Activated CD8-positive, alpha-beta memory T cell treated with anti-CD3 and anti-CD28 coated beads for 24 hours (primary cell): Measurements from ENCODE around the gene RAP1A.
A peak's percentile ranks its signal among the peaks of the same experiment; 100 is the strongest.

ENCODE experiments used
- DNase-seq: peaks from one replicate; pipeline ENCODE4 v3.0.0-alpha.2; 2020

RAP1A gene

GRCh38 chr1:111720977-111721786 is 101.6 kb downstream of the RAP1A start:
- no peak for DNase-seq

GRCh38 chr1:111723091-111723806 is 103.7 kb downstream of the RAP1A start:
- peak; percentile 52 for DNase-seq

DNA sequence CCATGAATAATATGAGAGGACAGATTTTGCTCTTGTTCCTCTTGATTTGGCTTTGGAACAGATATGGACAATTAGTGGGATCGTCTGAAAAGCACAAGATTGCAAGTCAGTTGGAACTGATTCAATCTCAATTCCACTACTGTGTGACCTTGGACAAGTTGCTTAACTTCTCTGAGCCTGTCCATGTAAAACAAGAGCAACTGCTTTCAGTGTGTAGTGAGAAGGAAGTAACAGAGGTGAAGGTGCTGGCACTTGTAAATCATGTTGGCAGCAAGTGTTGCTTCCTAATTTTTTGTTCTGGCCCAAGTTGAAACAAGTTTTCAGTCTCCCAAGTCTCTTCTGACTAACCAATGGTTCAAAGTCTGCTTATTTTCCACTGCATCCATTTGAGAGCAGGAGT is 104.3 kb downstream of the RAP1A start:
- no peak for DNase-seq

GRCh38 chr1:111725192-111725591 is 105.6 kb downstream of the RAP1A start:
- DNase-seq = peak; percentile 49

GRCh38 chr1:111727056-111727455 is 107.5 kb downstream of the RAP1A start:
- DNase-seq = peak; percentile 52

DNA sequence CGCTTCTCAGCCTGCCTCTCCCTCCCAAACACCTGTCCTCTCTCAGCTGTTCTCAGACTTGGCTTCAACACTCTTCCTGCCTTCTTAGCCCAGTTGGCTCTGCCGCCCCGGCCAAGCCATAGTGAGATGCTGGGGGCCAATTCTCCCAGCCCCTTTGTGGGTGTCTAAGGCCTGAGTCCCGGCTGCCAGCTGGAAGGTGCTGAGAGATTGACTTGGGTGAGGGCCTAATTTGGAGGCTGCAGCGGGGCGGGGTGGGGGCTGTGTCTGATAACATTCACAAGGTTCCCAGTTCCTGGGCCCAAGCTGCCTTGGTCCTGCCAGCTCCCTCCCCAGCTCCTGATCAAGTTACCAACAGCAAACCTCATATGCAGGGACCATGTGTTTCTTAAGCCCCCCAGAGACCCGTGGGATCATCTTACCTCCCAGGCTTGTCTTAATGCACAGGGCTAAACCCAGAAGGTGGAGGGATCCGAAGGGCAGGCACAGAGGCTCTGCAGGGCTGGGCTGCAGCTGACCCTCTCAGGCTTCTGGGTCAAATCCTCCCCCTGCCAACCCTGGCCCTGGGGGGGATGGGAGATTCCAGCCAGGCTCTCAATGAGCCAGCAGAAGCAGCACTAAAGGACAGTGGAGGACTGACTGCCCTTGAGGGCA is 109.8 kb downstream of the RAP1A start:
- DNase-seq = peak; percentile 50

- peak; percentile 26 for DNase-seq
Measured at GRCh38 chr1:111729946-111730681, 110.5 kb downstream of the RAP1A start.

- DNase-seq = no peak
Measured at GRCh38 chr1:111730706-111731105, 111.1 kb downstream of the RAP1A start.

GRCh38 chr1:111731956-111732355 is 112.4 kb downstream of the RAP1A start:
- DNase-seq = peak; percentile 41

GRCh38 chr1:111732718-111733117 is 113.1 kb downstream of the RAP1A start:
- DNase-seq = no peak

DNA sequence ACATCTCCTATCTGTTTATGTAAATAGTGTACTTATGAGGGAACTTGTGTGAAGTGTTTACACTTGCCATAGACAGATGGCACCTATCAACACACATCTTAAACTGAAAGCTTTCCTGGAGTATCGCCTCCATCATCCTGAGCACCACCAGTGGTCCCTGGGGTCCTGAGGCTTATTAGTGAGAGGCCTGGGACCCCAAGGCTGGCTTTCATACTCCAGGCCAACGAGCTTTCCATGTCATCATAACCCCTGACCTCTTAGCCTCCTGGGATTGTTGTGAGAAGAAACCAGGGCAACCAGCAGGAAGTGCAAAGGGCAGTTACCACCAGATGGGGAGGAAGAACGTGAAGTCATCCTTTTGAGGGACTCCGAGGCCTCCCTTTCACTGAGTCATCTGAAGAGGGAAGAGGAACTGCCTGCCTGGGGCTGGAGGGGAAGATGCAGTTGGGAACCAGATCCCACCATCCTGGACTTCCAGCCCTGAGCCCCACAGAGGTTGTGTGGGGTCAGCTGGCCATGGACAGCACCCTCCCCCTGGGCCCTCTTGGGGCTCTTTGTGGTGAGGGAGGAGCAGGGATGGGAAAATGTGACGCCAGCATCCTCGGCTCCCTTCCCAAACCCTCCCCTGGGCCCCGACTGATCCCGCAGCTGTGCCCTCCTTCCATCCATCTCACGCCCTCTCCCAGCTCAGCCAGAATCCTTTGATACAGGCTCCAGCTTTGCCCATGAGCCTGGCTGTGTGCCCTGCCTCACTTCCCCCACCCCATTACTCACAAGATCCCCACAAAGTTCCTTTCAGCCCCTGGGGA is 113.8 kb downstream of the RAP1A start:
- DNase-seq = peak; percentile 32

GRCh38 chr1:111733992-111734341 is 114.4 kb downstream of the RAP1A start:
- DNase-seq = peak; percentile 41

DNA sequence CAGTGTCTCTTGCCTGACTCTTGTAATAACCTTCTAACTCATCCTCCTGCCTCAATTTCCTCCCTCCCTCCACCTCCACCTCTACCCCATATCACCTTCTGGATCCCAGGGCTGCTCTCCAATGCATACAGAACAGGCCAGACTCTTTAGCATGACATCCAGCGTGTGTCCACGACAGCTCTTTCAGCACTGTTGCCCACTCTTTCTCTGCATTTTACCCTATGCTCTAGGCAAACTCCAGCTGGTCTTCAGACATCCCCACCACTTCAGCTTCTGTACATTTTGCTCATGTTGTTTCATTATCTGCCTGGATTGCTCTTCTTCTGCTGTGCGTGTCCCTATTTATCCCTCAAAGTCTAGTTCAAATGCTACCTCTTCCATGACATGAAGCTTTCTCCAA is 114.8 kb downstream of the RAP1A start:
- peak; percentile 30 for DNase-seq

GRCh38 chr1:111734856-111735255 is 115.3 kb downstream of the RAP1A start:
- DNase-seq = no peak

DNA sequence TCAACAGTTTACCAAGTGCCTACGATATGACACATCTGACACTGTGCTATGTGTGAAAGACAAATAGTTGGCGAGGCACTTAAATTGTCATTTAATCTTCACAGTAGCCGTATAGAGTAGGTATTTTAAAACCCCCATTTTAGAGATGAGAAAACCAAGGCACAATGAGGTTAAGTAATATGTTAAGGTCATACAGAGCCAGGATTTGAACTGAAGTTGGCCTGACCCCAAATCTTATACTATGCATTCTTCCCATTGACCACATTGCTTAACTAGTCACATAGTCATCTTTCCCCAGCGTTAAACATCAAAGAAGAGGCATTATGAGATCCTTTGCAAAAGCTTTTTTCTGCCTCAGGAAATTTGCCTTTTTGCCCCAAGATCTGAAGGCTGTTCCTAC is 115.7 kb downstream of the RAP1A start:
- no peak for DNase-seq

GRCh38 chr1:111735858-111736544 is 116.4 kb downstream of the RAP1A start:
- DNase-seq = peak; percentile 41

DNA sequence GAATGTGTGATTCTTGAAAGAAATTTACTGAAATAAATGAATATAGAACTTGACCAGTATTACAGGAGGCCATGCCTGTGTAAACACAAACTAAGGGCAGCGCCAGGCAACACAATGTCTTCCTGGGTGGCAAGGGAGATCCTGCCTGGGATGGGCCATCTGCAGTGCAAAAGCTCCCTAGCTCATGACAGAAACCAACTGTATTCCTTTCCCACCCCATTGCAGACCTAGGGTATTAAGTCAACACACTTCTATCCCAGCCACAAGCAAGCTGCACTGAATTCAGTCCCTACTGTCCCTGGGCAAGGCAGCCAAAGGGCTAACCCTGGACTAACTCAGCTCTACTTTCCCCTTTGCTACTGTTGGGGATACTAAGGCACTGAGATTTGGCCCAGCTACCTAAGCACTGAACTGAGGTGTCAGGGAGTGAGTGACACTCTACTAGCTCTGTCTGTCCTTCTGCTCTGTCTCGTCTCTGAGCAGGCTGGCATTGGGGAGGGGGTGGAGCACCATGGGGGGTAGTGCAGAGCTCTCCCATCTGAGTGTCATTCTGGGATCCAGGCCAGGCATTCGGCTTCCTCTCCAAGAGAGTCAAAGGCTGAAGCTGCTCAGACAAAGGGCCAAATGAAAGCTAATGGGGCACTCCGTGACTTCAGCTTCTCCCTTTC is 117.1 kb downstream of the RAP1A start:
- DNase-seq = peak; percentile 44

DNA sequence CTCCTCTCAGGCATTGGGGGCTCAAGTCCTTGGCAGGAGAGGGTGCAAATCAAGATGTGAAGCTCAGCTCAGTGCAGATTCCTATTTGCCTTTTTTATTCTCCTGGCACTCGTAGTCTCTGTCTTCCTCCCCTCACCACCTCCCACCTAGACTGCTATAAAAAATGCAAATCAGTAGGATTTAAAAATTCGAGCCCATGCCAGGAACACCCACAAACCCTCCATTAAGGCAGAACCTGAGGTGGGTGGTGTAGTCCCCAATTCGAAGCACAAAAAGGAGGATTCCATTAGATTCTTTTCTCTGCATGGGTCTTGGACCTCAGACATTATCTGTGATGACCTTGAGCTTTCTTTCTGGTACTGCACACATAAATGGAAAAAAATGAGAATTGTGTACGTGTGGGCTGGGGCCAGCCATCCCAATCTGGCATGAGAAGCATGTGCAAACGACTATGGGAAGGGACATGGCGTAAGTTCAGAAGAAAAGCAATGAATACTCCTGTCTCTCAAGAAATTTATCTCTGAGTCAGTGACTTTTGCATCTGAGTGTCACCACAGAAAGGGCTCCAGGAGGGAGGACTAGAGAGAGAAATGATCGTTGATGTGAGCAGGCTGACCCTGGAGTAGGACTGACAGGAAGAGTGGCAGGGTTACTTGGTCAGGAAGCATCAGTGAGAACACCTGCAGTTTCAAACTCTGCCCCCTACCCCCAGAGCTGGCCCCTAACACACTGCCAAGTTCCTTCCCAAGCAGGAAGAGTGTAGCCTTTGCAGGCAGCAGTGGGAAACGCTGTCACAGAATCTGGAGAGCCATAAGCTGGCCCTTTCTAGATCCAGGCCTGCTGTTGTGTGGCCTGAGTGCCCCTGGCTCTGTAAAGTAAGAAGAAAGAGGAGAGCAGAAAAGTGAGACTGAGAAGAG is 117.9 kb downstream of the RAP1A start:
- DNase-seq = peak; percentile 57

DNA sequence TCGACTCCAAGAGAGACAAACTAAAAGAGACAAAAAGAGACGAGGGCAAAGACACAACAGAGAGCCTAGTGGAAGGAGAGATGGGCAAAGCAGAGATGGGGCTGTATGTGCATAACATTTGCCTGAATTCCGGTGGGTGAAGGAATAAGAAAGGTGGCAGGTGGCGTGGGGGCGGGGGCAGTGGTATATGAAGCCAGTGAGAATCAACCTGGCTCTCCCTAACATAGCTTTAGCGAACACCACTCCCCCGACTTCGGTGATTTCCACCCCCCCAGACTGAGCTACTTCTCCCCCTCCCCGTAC is 118.5 kb downstream of the RAP1A start:
- no peak for DNase-seq
